Mammary epithelial cell (primary cell): ENCODE results near the gene STAT5B.

Experiments
- CTCF ChIP-seq, 2 donors: IDR thresholded peaks in 1 of 2; conservative IDR thresholded peaks in 1 of 2; 2 replicates each; pipeline ENCODE4 v1.5.1; 2011 to 2012; ENCODE audit warnings: inconsistent platforms in 2 of 2, low read length in 2 of 2, mild to moderate bottlenecking in 2 of 2, control low read depth in 1 of 2, low read depth in 1 of 2; ENCODE audit not compliant: insufficient read depth in 1 of 2; ENCODE audit errors: extremely low read depth in 1 of 2
- EZH2 ChIP-seq: IDR thresholded peaks from 2 replicates; pipeline ENCODE4 v1.6.1; 2012; ENCODE audit warnings: low read length, inconsistent platforms, borderline replicate concordance

- TF ChIP-seq CTCF (conservative IDR thresholded peaks at IDR 0.05 in 1 of 2, IDR thresholded peaks at IDR 0.05 in 1 of 2; ENCODE audit: extremely low read depth in 1 of 2, insufficient read depth in 1 of 2, low read depth in 1 of 2, low read length in 2 of 2) (no peak), EZH2 (no peak)
Observed at GRCh38 chr17:42203354-42203753, 72.8 kb downstream of the STAT5B start.
